Heart right ventricle (tissue), 16 donors: Measurements from ENCODE around the gene EIPR1. TPM values are rescaled to one million over a fixed set of nuclear protein-coding genes. Genes with fewer than 3 reads are reported as not detected.

Experiments
- ATAC-seq, 8 donors: fragments of 200-7000 bp; cut with Tn5 transposase; one replicate each; pipeline ENCODE4 v1.9.1; 2020; ENCODE audit warnings: mild to moderate bottlenecking in 8 of 8, moderate library complexity in 8 of 8, moderate number of reproducible peaks in 1 of 8
- DNase-seq, 2 donors: peaks; one replicate each; pipeline ENCODE4 v3.0.0-alpha.2; 2020
- H3K27ac ChIP-seq, 10 donors: fragments of 200-600 bp; sonication (generic) in 2 of 10; one replicate each; pipeline versions ENCODE4 v1.5.0 to v1.8.0; 2020 to 2022; ENCODE audit warnings: mild to moderate bottlenecking in 3 of 10
- H3K27me3 ChIP-seq, 7 donors: fragments of 200-600 bp; one replicate each; pipeline ENCODE4 v1.8.0; 2021 to 2022; ENCODE audit warnings: mild to moderate bottlenecking in 2 of 7
- H3K36me3 ChIP-seq, 9 donors: fragments of 200-600 bp; sonication (generic) in 1 of 9; one replicate each; pipeline versions ENCODE4 v1.5.0 to v1.8.0; 2020 to 2022; ENCODE audit warnings: mild to moderate bottlenecking in 2 of 9
- H3K4me1 ChIP-seq, 9 donors: fragments of 200-600 bp; sonication (generic) in 1 of 9; one replicate each; pipeline versions ENCODE4 v1.5.0 to v1.8.0; 2020 to 2022; ENCODE audit warnings: mild to moderate bottlenecking in 4 of 9
- H3K4me3 ChIP-seq, 10 donors: fragments of 200-600 bp; sonication (generic) in 2 of 10; one replicate each; pipeline versions ENCODE4 v1.5.0 to v1.8.0; 2020 to 2022; ENCODE audit warnings: mild to moderate bottlenecking in 7 of 10, moderate library complexity in 2 of 10
- H3K9me3 ChIP-seq, 11 donors: fragments of 200-600 bp in 10 of 11; sonication (generic) in 2 of 11; one replicate each; pipeline versions ENCODE4 v1.5.0 to v1.8.0; 2013 to 2022; ENCODE audit warnings: mild to moderate bottlenecking in 2 of 11, control low read depth in 1 of 11, moderate library complexity in 1 of 11
- CTCF ChIP-seq, 9 donors: fragments of 200-600 bp; sonication (generic) in 2 of 9; IDR thresholded peaks; one replicate each; pipeline versions ENCODE4 v1.5.0 to v1.8.0; 2021 to 2022; ENCODE audit warnings: antibody characterized with exemption in 9 of 9, mild to moderate bottlenecking in 5 of 9, moderate library complexity in 1 of 9
- WGBS, 2 donors: extraction: QIAGEN DNeasy Blood & Tissue Kit; methylation state at CpG; one replicate each; pipeline ENCODE4 v1.1.7; 2013; ENCODE audit warnings: inconsistent platforms in 1 of 2; 5-methylcytosine and 5-hydroxymethylcytosine counted together
- intact Hi-C, 10 donors: fragments of 100-400 bp; cut with DNase I; formaldehyde crosslinking; loops; one replicate each; pipeline versions ENCODE4 v1.11.1 to v1.14.2; 2022
- polyA plus RNA-seq, 2 donors: library from polyadenylated mRNA; stranded (reverse); fragments of 200-250 nt; gene quantifications; one replicate each; pipeline ENCODE4 v1.2.3, GENCODE V29; 2013
- total RNA-seq, 10 donors: library from RNA; stranded (reverse); fragmentation: NEBNext Ultra II Directional in 3 of 10; extraction: Animal tissue kit (Norgen Biotek cat#: 25700) in 3 of 10; gene quantifications; one replicate each; pipeline versions ENCODE4 v1.2.1 to v1.2.4, GENCODE V29; 2021 to 2023
- donor health status: Arrhythmogenic right ventricular cardiomyopathy.
- donor health status: ischemic (EF 13 %, LVEDD 7.1; RV severe dilation, severe dysfunction).
- donor health status: healthy with polysubstance abuse.
- donor health status: DM: no; HTN: yes; CAD: no.
- donor health status: DM: no; HTN: no; CAD: no.
- donor health status: ischemic (EF 25% LVEDD 6.9; RV normal size, moderate dysfunction).
- donor health status: ischemic (EF 25% LVEDD 5.7; RV mildly dilated, moderate dysfunction).
- donor health status: healthy.
- donor health status: DM: yes; HTN: yes; CAD: no.
- donor health status: Ischemic cardiomyopathy.
- donor health status: ischemic (EF 35%, LVEDD 5.7; RV mildly dilated, moderate dysfunction).
- donor health status: nonischemic (EF 11% LVEDD 7.7; RV severe dilation, severe dysfunction).
- donor health status: DM: yes; HTN: yes; CAD: no.
- donor health status: PGD.
- donor health status: ischemic (EF 29% LVEDD 5.4; RV normal size, mild dysfunction).
- donor health status: nonischemic (EF 23%, LVEDD 6.1; RV moderate dilation, normal function).

EIPR1 gene
- total and polyA plus RNA-seq, 12 donors, result 6.8 to 22.3 (median 12.0) TPM

DNA sequence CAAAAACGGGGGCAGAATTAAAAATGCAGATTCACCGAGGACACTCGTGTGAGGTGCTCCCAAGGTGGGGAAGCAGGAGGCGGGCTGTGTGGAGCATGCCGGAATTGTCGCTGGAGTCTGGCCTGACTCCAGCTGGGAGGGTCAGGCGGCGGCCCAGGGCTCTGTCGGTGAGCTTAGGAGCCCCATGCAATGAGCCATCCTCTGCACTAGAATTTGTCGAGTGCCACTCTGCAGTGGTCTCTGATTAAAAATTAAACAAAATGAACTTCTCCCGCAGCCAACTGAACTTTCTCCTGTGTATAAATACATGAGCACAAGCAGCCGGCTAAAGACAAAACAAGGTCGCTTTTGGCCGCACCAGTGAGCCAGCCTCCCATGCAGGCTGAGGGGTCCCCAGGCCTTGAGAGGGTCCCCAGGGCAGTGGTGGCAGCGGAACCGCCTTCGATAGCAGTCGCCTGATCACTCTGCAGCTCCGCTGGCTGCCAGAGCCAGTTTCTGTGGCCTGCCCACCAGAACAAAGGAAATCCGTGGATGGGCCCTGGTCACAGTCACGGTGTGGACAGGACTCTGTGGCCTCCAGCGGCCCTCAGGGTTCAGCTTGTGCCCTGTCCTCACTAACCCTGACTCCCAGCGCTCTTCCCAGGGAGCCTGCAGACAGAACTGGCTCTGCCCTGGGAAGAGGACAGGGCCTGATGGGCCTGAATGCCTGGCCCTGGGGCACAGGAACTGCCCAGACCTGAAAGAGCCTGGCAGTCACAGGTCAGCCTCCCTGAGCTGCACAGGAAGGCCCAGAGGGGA, 201.3 kb downstream of the EIPR1 start:
- no peaks in the 10 kb centered on the region for H3K9me3 ChIP-seq
- H3K4me1 ChIP-seq, result no peaks in the 10 kb centered on the region
- H3K36me3 ChIP-seq, result peaks cover 0 to 23% (median 0%) of the 10 kb centered on the region in 9 donors
- no peak for TF ChIP-seq CTCF (IDR thresholded peaks at IDR 0.05)
- intact Hi-C loops, result no loop called here
- DNase-seq (no peak), ATAC-seq (no peak)
- no peak overlapping the region for H3K27ac ChIP-seq
- H3K4me3 ChIP-seq, result no peak overlapping the region
- no peaks in the 10 kb centered on the region for H3K27me3 ChIP-seq
- 94 to 96% methylated on average over 23 of the region's 23 CpGs for WGBS, 2 donors

GRCh38 chr2:3175568-3175955, 202.1 kb downstream of the EIPR1 start:
- no peaks in the 10 kb centered on the region for H3K27me3 ChIP-seq
- DNase-seq, result no peak
- no peaks in the 10 kb centered on the region for H3K4me1 ChIP-seq
- H3K4me3 ChIP-seq, result no peak overlapping the region
- H3K9me3 ChIP-seq, result no peaks in the 10 kb centered on the region
- intact Hi-C loops, result no loop called here
- peaks cover 0 to 23% (median 0%) of the 10 kb centered on the region in 9 donors for H3K36me3 ChIP-seq
- TF ChIP-seq CTCF (IDR thresholded peaks at IDR 0.05), result no peak
- WGBS, 2 donors, result 97 to 99% methylated on average over 5 of the region's 5 CpGs
- H3K27ac ChIP-seq, result no peak overlapping the region
- ATAC-seq, result no peak

DNA sequence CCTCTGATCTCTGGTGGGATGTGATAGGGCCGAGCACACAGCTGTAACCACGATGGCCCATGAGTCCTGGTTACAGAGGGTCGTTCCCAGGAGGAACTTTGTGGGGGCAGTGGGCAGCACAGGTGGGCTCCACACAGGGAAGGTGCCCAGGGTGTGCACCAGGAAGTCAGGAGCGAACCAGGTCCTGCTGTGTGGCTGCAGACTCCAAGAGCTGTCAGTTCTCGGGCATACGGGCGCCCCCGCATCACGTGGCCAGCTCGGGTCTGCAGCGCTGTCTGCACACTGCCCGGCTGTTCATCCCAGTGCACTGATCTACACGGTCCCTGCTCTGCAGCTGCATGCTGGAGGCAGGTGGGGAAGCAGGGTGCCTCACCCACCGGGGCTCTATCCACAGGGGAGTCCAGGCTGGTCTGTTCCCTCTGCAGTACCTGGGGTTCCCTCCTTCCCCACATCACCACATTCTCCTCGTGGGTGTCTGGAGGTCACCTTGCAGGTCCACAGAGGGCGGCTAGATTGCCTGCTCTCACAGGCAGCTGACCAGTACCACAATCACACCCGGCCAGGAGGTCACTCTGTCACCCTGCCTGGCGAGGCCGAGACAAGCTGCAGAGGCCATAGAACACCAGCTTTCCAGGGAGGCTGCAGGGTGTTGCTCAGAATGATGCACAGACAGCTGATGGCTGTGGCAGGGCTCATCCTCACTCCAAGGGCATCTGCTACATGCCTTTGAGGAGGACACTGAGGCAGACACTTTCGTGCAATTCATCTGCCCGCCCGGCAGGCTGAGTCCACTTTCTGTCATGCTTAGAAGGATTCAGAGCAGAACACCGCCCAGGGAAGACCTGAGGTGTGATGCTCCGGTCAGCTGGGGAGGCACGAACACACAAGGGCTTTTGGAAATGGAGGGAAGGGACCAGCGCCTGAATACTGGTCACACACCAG, 202.7 kb downstream of the EIPR1 start:
- WGBS, 2 donors, result 93 to 94% methylated on average over 26 of the region's 26 CpGs
- H3K27me3 ChIP-seq, result no peaks in the 10 kb centered on the region
- no peak for ATAC-seq
- no peak for DNase-seq
- H3K27ac ChIP-seq, result no peak overlapping the region
- TF ChIP-seq CTCF (IDR thresholded peaks at IDR 0.05), result no peak
- H3K4me3 ChIP-seq, result no peak overlapping the region
- no peaks in the 10 kb centered on the region for H3K4me1 ChIP-seq
- no peaks in the 10 kb centered on the region for H3K9me3 ChIP-seq
- intact Hi-C loops, result no loop called here
- peaks cover 0 to 23% (median 0%) of the 10 kb centered on the region in 9 donors for H3K36me3 ChIP-seq

DNA sequence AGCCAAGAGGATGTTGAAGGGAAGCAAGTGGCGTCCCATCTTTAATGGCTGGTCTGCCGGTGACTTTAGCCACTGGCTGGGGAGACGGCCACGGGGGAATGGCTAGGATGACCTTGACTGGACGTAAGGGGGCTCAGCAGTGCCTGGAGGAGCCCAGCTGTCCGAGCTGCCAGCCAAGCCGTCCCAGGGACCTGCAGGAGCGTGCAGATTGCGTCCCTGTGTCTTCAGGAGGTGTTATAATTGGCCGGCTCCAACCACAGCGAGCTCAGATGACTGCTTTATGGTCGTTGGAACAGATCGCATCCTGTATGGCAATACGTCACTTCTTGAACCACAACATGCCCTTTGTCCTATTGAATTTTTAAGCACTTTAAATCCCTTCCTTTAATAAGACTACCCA, 204.6 kb downstream of the EIPR1 start:
- Histone ChIP-seq H3K9me3 (no peaks in the 10 kb centered on the region), H3K27ac (no peak overlapping the region), H3K4me1 (no peaks in the 10 kb centered on the region), H3K4me3 (no peak overlapping the region), H3K36me3 (peaks cover 0 to 23% (median 0%) of the 10 kb centered on the region in 9 donors), H3K27me3 (no peaks in the 10 kb centered on the region)
- 93% methylated on average over 14 of the region's 14 CpGs for WGBS, 2 donors
- intact Hi-C loops, result no loop called here
- ATAC-seq (no peak), DNase-seq (no peak)
- no peak for TF ChIP-seq CTCF (IDR thresholded peaks at IDR 0.05)
